Cardiac fibroblast (primary cell): ENCODE results near the gene CDC42EP4.
A peak's percentile ranks its signal among the peaks of the same experiment; 100 is the strongest.

ENCODE experiments used
- DNase-seq, 2 donors: peaks; one replicate each; pipeline versions ENCODE4 v3.0.0 to v3.0.0-alpha.2; 2010; ENCODE audit warnings: low read depth in 2 of 2
- H3K4me3 ChIP-seq, 2 donors: replicated peaks in 1 of 2; 1 replicate in 1 of 2; 2 replicates in 1 of 2; pipeline ENCODE4 v1.5.1; 2011; ENCODE audit warnings: low read depth in 2 of 2, low read length in 2 of 2, mild to moderate bottlenecking in 2 of 2, moderate library complexity in 1 of 2
- TF ChIP-seq, protein P1 (sequence below): IDR thresholded peaks from one replicate; pipeline ENCODE4 v1.5.1; 2011; ENCODE audit warnings: low read depth, mild to moderate bottlenecking, low read length, inconsistent platforms

The CDC42EP4 gene

GRCh38 chr17:73284906-73285602 lies 26.7 kb downstream of the CDC42EP4 start:
- TF ChIP-seq, protein P1, sequence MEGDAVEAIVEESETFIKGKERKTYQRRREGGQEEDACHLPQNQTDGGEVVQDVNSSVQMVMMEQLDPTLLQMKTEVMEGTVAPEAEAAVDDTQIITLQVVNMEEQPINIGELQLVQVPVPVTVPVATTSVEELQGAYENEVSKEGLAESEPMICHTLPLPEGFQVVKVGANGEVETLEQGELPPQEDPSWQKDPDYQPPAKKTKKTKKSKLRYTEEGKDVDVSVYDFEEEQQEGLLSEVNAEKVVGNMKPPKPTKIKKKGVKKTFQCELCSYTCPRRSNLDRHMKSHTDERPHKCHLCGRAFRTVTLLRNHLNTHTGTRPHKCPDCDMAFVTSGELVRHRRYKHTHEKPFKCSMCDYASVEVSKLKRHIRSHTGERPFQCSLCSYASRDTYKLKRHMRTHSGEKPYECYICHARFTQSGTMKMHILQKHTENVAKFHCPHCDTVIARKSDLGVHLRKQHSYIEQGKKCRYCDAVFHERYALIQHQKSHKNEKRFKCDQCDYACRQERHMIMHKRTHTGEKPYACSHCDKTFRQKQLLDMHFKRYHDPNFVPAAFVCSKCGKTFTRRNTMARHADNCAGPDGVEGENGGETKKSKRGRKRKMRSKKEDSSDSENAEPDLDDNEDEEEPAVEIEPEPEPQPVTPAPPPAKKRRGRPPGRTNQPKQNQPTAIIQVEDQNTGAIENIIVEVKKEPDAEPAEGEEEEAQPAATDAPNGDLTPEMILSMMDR = no peak
- no peak overlapping the region for H3K4me3 ChIP-seq
- DNase-seq = no peak

DNA sequence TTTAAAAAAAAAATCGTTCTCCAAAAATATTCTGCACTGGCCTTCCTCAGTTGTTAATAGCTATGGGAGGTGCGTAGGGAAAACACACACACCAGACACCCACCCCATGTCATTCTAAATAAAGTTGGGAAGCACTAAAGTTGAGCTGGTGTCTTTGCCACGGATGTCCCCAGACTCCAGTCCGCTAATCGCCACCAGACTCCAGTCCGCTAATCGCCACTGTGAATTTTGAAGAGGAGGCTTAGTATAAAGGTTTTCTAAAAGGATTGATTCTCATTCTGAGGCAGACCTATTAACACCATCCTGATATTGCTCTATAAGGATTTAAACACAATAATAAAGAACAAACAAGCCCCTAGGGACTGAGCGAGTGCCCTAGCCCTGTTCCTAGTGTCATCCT lies 27.4 kb downstream of the CDC42EP4 start:
- H3K4me3 ChIP-seq = no peak overlapping the region
- no peak for DNase-seq
- TF ChIP-seq, protein P1 = no peak

DNA sequence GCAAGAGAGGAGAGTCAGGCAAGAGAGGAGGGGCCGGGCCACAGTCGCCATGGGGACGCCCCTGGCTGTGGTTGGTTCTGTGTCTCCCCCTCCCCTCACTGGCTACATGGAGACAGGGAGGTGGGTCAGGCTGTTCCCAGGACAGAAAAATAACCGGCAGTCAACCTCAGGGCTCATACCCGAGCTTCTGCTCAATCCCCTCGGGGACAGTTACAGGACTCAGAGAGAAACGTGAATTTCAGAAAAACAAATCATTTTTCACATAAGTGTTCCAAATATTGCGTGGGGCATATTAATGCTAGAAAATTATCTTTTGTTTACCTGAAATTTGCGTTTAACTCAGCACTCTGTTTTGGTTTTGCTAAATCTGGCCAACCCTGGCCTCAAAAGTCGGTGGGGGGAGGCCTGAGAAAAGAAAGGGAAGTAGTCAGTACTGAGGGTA lies 27.9 kb downstream of the CDC42EP4 start:
- no peak overlapping the region for H3K4me3 ChIP-seq
- peak in 1 of 2 donors; percentile 40 for DNase-seq
- TF ChIP-seq, protein P1 = no peak

GRCh38 chr17:73283250-73283649 lies 28.6 kb downstream of the CDC42EP4 start:
- no peak overlapping the region for H3K4me3 ChIP-seq
- TF ChIP-seq, protein P1 = no peak
- DNase-seq = no peak

DNA sequence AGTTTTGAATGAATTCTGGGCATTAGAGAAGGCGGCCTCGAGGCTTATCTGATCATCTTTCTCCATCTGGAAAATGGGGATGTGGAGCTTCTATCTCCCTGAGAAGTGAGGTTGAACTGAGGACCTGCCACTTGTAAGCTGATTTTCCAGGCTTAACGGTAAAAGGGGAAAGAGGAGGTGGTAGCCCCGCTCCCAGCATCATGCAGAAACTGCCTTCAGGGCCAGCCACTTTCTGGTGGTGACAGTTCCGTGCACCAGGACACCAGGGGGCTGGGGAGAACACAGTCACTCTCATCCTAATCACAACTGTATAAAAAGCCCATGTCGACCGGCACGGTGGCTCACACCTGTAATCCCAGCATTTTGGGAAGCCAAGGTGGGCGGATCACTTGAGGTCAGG lies 29.2 kb downstream of the CDC42EP4 start:
- no peak for DNase-seq
- TF ChIP-seq, protein P1 = no peak

DNA sequence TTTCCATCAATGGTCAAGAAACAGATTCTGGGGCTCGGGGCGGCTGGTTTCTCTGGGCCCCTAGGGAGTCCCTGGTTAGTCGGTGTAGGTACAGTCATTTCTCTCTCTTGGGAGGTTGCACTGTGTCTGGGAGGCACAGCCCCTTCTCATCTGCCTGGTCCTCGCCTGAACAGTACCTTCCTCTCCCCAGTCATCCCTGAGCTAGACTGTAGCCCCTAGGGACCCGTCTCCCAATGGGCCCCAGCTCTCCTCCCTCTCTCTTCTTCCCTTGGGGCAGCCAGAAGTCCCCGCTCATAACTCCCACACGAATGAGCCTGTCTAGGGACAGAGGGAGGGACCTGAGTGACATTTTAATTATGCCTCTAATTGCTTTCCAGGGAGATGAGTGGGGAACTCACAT lies 29.9 kb downstream of the CDC42EP4 start:
- no peak overlapping the region for H3K4me3 ChIP-seq
- no peak for DNase-seq
- TF ChIP-seq, protein P1 = no peak

More for the DNA sequence above, 29.2 kb downstream of the CDC42EP4 start:
- no peak overlapping the region for H3K4me3 ChIP-seq

GRCh38 chr17:73280191-73280590 lies 31.6 kb downstream of the CDC42EP4 start:
- H3K4me3 ChIP-seq = no peak overlapping the region
- TF ChIP-seq, protein P1 = no peak
- DNase-seq = no peak
